Ramos (cell line): ENCODE measurements around the gene WDR86.

ENCODE experiments used
- in situ Hi-C: fragments of 300-500 bp; cut with MboI; formaldehyde crosslinking; loops from one replicate; pipeline ENCODE4 v1.14.3; 2022; ENCODE audit warnings: low sequenced_read_pairs; ENCODE audit not compliant: unreplicated experiment

Gene WDR86

DNA sequence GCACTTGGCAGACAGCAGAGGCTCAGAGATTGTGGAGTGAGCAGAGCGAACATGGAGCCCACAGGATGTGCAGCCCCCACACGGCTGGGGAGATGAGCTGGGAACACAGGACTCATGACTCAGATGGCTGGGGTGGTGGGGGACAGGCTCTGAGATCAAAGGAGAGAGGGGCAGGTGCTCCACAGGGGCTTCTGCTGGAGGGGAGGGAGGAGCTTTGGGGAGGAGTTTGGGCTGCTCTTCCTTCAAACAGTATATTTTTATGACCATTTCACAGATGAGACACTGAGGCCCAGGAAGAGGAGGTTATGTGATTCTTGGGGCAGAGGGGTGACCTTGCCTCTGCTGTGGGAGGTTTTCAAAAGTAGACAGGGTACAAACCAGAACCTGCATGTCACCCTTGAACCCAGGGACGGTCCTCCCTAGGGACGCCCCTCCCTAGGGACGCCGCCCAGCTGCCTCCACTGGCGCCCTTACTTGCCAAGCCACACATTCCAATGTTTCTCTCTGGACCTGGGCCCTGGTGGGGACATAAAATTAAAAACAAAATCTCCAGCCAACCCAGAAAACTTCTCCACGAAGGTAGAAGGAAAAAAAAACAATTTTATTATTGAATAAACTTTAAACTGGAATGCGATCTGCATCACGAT is 31.1 kb upstream of the WDR86 start:
- in situ Hi-C loops: no loop called here

DNA sequence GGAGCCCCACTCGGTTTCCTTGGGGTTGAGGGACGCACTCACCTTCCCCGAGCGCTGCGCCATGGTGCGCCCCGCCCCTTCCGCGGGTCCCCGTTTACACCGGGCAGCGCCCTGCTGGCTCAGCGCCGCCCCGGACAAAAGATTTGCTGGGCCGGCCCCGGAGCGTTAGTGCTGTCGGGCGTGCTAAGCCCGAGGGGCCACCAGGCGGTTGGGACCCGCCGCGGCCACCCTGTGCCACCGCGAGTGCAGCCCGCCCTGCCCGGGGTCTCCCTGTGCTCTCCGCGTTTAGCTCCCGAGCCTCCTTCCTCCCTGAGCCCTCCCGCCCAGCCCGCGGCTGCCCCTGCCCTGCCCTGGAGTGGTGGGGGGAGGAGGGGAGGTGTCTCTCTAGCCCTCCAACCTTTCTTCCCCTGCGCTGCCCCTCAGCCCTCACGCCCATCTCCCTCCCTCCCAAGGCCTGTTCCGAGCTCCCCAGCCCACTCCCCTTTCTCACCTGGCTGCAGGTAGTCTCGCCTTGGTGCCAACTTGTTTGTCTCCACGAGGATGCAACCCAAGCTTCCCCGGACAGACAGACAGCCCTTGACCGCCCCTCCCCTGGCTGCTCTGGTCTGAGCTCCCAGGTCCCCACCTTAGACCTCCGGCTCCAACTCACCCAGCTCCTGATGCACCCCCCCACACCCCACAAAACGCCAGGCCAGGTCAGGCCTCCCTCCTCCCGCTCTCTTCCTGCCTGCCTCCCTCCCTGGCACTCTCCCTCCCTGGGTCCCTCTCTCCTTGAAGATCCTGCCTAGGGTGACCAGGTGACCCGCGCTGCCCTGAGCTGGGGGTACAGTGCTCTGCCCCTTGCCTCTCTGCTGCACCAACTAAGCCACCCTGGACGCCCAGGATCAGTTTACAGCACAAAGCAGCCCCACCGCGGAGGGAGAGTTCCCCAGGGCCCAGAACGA is 30.3 kb upstream of the WDR86 start, which contains the start of gene CRYGN:
CRYGN (minus strand) TSS at position 287 of the 944 bp plus-strand sequence; CDS start at position 63, 224 bp downstream.
- in situ Hi-C loops: no loop called here

GRCh38 chr7:151438864-151439601 is 29.2 kb upstream of the WDR86 start:
- in situ Hi-C loops: no loop called here

DNA sequence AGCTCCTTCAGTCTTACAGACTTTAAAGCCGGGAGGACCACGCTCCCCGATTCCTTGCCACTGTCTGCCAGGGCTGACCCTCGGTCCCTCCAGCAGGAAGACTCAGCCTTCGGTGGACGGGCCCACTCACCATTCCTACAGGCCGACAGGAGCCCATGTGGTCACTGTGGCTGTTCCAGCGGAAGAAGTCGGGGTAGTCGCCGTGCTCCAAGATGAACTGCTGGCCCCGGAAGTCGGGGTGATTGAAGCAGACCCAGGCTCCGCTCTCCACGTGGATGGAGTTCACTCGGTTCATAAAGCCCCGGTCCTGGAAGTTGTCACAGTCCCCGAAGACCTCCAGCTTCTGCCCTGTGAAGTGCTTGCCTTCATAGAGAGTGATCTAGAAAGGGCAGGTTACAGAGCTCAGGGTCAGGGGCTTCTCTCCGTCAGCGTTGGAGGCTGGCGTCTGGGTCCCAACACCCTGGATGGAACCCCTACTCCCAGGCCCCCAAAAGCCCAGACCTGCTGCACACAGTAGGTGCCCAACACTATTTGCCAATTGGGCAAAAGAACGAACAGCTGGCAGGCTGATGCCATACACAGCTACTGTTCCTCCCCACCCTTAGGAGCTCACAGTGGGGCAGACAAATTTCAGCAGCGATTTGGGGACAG is 28.2 kb upstream of the WDR86 start:
- in situ Hi-C loops: no loop called here

GRCh38 chr7:151437159-151437553 is 27.3 kb upstream of the WDR86 start:
- in situ Hi-C loops: no loop called here

GRCh38 chr7:151436446-151437158 is 26.8 kb upstream of the WDR86 start:
- in situ Hi-C loops: no loop called here

GRCh38 chr7:151435971-151436370 is 26.1 kb upstream of the WDR86 start:
- in situ Hi-C loops: no loop called here

DNA sequence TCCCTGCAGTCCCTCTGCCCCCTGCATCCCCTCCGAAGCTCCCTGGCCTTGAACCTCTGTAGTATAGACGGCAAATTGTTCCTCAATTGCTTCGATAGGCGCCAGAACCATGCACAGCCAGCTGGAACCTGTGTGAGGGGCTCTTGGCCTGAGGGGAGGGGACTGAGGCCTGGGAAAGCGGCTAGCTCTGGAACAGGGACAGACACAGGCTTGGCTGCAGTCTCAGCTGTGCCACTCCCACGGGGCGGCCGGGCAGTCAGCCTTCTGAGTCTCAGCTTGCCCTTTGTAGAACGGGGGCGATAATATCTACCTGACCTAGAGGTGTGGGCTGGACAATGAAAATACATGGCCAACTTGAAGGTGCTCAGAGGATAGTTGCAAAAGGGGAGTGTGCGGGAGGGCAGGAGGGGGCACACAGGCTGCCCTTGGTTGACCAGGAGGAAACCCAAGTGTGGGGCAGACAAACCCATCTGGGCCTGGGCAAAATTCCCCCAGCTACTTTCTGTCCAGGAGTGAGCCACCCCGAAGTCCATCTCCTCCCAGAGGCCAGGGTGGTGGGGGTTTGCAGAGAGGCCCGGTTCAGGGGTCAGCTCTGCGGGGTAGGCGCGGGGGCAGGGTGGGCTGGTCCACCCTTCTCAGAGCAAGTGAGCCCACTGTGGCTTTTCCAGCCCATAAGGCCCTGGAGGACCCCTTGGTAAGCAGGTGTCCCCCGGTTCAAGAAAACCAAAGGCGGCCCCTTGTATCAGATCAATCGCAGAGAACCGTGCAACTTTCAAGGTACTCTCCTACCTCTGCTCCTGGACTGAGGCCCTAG is 25.5 kb upstream of the WDR86 start:
- in situ Hi-C loops: no loop called here

DNA sequence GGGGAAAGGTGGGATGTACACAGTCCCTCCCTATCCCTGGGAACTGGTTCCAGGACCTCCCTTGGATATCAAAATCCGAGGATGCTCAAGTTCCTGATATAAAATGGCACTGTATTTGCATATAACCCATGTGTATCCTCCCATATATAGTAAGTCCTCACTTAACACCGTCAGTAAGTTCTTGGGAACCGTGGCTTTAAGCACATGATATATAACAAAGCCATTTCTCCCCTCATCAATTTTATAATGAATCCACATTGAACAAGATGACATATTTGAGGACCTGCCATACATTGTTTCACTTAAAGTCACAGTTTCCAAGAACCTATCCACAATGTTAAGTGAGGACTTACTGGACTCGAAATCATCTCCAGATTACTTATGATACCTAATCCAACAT is 24.7 kb upstream of the WDR86 start:
- in situ Hi-C loops: no loop called here

- in situ Hi-C loops: no loop called here
These were observed 24.0 kb upstream of the WDR86 start for GRCh38 chr7:151433721-151434400.

GRCh38 chr7:151432658-151433521 is 23.1 kb upstream of the WDR86 start:
- in situ Hi-C loops: no loop called here

- in situ Hi-C loops: no loop called here
These were observed 22.0 kb upstream of the WDR86 start for GRCh38 chr7:151431768-151432311.

DNA sequence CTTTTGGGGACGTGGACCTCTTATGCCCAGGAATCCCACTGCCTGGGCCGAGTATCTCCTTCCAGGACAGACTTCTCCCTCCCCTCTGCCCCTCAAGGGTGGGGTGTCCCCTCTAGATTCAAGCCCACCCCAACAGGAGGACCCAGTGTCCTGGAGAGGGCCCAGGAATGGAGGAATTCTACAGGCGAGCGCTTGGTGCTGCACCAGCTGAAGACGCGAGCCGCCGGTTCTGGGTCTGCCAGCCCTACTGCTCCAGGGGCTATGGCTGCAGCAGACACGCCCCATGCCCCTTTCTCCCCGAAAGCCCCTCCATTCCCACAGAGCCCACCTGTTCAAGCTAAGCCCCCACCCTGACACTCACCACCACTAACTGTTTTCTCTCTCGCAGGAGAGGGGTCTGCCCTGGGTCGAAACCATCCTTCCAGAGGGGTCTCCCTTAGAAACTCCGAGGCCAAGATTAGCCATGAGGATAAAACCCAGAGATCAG is 21.5 kb upstream of the WDR86 start:
- in situ Hi-C loops: no loop called here

GRCh38 chr7:151430391-151431205 is 20.8 kb upstream of the WDR86 start:
- in situ Hi-C loops: no loop called here

GRCh38 chr7:151429560-151430331 is 19.9 kb upstream of the WDR86 start:
- in situ Hi-C loops: no loop called here

- in situ Hi-C loops: no loop called here
These were observed 19.4 kb upstream of the WDR86 start for GRCh38 chr7:151429237-151429559.
